Endothelial cell of coronary artery (primary cell): Measurements from ENCODE around the gene LDB3. TPM values are rescaled to one million over a fixed set of nuclear protein-coding genes. Genes with fewer than 3 reads are reported as not detected.

ENCODE experiments used
- total RNA-seq: library from RNA; depleted of rRNA; stranded (reverse); fragments of >200 nt; gene quantifications from 2 replicates; pipeline ENCODE4 v1.2.3, GENCODE V29; 2014

LDB3 gene
- total RNA-seq: not detected in 2 replicates

GRCh38 chr10:86668297-86669165, at the start of gene LDB3:
TSS of gene LDB3 (plus strand) at chr10:86668511. CDS start at chr10:86668692, 181 bp downstream.

GRCh38 chr10:86654411-86655172, 13.7 kb upstream of the LDB3 start, which contains the start of gene OPN4:
TSS of gene OPN4 (plus strand) at chr10:86654547. CDS start at chr10:86654784, 237 bp downstream.

GRCh38 chr10:86756511-86757112, 88.3 kb downstream of the LDB3 start, which contains the start of gene BMPR1A:
TSS of gene BMPR1A (plus strand) at chr10:86756619. CDS start at chr10:86876019, 119,400 bp downstream.

Other genes starting within 250 kb of the LDB3 start
- gene WAPL, start 146.7 kb upstream of the LDB3 start, total RNA-seq: 49.6 and 54.6 TPM in 2 replicates
- gene OPN4, start 14.0 kb upstream of the LDB3 start, total RNA-seq: not detected in 2 replicates
- 6.3 and 10.7 TPM in 2 replicates for gene BMPR1A, start 88.1 kb downstream of the LDB3 start, total RNA-seq